ENCODE results near the gene IQSEC1. TPM values are rescaled to one million over a fixed set of nuclear protein-coding genes. Genes with fewer than 3 reads are reported as not detected.

IQSEC1 gene
- total and polyA plus RNA-seq, 9 of the 15 experiments (the other 6 are each of a cell fraction or from before 2014, with no cell fraction given), result 0.56 to 39.0 (median 6.8) TPM

DNA sequence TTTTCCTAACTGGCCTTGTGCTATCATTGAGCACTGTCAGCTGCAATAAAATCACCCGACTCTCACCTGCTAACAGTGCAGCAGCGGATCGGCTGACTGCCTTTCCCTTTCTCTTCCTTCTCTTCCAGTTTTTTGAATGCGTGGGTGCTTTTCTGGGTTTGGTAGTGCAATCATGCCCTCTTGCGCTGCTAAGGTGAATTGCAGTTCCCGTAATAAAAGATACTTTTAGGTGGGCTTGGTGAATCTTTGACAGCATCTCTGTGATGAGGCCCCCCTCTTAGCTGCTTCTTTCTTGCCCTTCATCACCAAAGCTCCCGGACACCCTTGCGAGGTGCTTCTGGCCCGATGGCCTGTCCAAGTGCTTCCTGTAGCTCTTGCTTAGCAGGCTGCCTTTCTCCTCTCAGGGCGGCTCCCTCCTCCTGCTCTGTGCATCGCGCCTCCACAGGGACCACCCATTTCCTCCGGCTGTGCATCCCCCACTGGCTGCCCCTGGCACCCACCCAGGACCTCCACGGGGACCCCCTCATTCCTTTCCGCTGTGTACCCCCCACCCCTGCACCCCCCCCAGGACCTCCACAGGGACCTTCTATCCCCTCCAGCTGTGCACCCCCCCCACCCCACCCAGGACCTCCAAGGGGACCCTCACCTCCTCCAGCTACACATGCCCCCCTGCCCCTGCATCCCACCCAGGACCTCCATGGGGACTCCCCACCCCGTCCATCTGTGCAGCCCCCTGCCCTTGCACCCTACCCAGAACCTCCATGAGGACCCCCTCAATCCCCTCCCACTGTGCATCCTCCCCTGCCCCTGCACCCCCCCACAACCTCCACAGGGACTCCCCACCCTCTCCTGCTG lies 181.0 kb downstream of the IQSEC1 start (continued):
- TF ChIP-seq RREB1 (CRISPR knock-in tag; IDR thresholded peaks at IDR 0.05) (no peak), ARID2 (IDR thresholded peaks at IDR 0.05) (peak; percentile 96), LEF1 (IDR thresholded peaks at IDR 0.05) (no peak), ZNF12 (CRISPR knock-in tag; IDR thresholded peaks at IDR 0.05) (no peak), ELF4 (CRISPR knock-in tag; IDR thresholded peaks at IDR 0.05) (no peak), ZNF655 (CRISPR knock-in tag; IDR thresholded peaks at IDR 0.05) (no peak), ATF7 (IDR thresholded peaks at IDR 0.05) (no peak; the same call in 1 of the 2 replicates), ETS2 (tag; IDR thresholded peaks at IDR 0.05; ENCODE audit: borderline replicate concordance, poor library complexity, severe bottlenecking) (no peak), PTBP1 (IDR thresholded peaks at IDR 0.05; ENCODE audit: low read depth, low read length) (no peak), GTF2A2 (tag; IDR thresholded peaks at IDR 0.05) (no peak)
- TF ChIP-seq, protein P1, sequence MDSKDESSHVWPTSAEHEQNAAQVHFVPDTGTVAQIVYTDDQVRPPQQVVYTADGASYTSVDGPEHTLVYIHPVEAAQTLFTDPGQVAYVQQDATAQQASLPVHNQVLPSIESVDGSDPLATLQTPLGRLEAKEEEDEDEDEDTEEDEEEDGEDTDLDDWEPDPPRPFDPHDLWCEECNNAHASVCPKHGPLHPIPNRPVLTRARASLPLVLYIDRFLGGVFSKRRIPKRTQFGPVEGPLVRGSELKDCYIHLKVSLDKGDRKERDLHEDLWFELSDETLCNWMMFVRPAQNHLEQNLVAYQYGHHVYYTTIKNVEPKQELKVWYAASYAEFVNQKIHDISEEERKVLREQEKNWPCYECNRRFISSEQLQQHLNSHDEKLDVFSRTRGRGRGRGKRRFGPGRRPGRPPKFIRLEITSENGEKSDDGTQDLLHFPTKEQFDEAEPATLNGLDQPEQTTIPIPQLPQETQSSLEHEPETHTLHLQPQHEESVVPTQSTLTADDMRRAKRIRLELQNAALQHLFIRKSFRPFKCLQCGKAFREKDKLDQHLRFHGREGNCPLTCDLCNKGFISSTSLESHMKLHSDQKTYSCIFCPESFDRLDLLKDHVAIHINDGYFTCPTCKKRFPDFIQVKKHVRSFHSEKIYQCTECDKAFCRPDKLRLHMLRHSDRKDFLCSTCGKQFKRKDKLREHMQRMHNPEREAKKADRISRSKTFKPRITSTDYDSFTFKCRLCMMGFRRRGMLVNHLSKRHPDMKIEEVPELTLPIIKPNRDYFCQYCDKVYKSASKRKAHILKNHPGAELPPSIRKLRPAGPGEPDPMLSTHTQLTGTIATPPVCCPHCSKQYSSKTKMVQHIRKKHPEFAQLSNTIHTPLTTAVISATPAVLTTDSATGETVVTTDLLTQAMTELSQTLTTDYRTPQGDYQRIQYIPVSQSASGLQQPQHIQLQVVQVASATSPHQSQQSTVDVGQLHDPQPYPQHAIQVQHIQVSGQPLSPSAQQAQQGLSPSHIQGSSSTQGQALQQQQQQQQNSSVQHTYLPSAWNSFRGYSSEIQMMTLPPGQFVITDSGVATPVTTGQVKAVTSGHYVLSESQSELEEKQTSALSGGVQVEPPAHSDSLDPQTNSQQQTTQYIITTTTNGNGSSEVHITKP (IDR thresholded peaks at IDR 0.05; ENCODE audit: partially characterized antibody), result no peak
- TF ChIP-seq, protein P2, sequence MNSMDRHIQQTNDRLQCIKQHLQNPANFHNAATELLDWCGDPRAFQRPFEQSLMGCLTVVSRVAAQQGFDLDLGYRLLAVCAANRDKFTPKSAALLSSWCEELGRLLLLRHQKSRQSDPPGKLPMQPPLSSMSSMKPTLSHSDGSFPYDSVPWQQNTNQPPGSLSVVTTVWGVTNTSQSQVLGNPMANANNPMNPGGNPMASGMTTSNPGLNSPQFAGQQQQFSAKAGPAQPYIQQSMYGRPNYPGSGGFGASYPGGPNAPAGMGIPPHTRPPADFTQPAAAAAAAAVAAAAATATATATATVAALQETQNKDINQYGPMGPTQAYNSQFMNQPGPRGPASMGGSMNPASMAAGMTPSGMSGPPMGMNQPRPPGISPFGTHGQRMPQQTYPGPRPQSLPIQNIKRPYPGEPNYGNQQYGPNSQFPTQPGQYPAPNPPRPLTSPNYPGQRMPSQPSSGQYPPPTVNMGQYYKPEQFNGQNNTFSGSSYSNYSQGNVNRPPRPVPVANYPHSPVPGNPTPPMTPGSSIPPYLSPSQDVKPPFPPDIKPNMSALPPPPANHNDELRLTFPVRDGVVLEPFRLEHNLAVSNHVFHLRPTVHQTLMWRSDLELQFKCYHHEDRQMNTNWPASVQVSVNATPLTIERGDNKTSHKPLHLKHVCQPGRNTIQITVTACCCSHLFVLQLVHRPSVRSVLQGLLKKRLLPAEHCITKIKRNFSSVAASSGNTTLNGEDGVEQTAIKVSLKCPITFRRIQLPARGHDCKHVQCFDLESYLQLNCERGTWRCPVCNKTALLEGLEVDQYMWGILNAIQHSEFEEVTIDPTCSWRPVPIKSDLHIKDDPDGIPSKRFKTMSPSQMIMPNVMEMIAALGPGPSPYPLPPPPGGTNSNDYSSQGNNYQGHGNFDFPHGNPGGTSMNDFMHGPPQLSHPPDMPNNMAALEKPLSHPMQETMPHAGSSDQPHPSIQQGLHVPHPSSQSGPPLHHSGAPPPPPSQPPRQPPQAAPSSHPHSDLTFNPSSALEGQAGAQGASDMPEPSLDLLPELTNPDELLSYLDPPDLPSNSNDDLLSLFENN (IDR thresholded peaks at IDR 0.05; ENCODE audit: low read depth in 2 of 2, low read length in 2 of 2), result no peak
